K562 (cell line): Measurements from ENCODE around the gene PPP1R14B. TPM values are rescaled to one million over a fixed set of nuclear protein-coding genes. Genes with fewer than 3 reads are reported as not detected.

Source experiments
- AFF1 ChIP-seq, 2 experiments: fragments of 450-650 bp; IDR thresholded peaks; 2 replicates each; pipeline ENCODE4 v1.6.1; 2018; ENCODE audit warnings: mild to moderate bottlenecking in 2 of 2, low read depth in 1 of 2; ENCODE audit not compliant: partially characterized antibody in 2 of 2
- BDP1 ChIP-seq: IDR thresholded peaks from 3 replicates; pipeline ENCODE4 v1.6.1; 2011; ENCODE audit not compliant: insufficient read length, insufficient read depth
- CREM ChIP-seq: IDR thresholded peaks from 2 replicates; pipeline ENCODE4 v1.6.1; 2014; ENCODE audit warnings: antibody characterized with exemption, low read depth
- CTCF ChIP-seq, 3 experiments: IDR thresholded peaks in 2 of 3; conservative IDR thresholded peaks in 1 of 3; 2 replicates each; pipeline ENCODE4 v1.5.1; 2011 to 2012; ENCODE audit warnings: low read length in 3 of 3, mild to moderate bottlenecking in 3 of 3, control low read depth in 2 of 3, improper control_type of control experiment in 1 of 3, inconsistent platforms in 1 of 3, low read depth in 1 of 3, mixed read lengths in 1 of 3, moderate library complexity in 1 of 3; ENCODE audit not compliant: insufficient read depth in 2 of 3
- FIP1L1 ChIP-seq: fragments of 200-400 bp; formaldehyde crosslinking; IDR thresholded peaks from 2 replicates; pipeline ENCODE4 v1.6.1; 2018; ENCODE audit warnings: mild to moderate bottlenecking, low read depth, low read length; ENCODE audit not compliant: poor library complexity, severe bottlenecking
- HLTF ChIP-seq: fragments of 450-650 bp; IDR thresholded peaks from 2 replicates; pipeline ENCODE4 v1.6.1; 2016
- MECOM ChIP-seq: fragments of 250-450 bp; sonication (Bioruptor Pico); IDR thresholded peaks from 2 replicates; pipeline ENCODE4 v1.8.0; 2022; ENCODE audit warnings: inconsistent platforms
- NONO ChIP-seq, 2 experiments: fragments of 200-400 bp in 1 of 2; fragments of 450-650 bp in 1 of 2; formaldehyde crosslinking in 1 of 2; IDR thresholded peaks; 2 replicates each; pipeline ENCODE4 v1.6.1; 2017; ENCODE audit warnings: low read depth in 2 of 2, mild to moderate bottlenecking in 2 of 2, moderate library complexity in 2 of 2, low read length in 1 of 2
- NR0B1 ChIP-seq: fragments of 450-650 bp; IDR thresholded peaks from one replicate; pipeline ENCODE4 v1.6.1; 2018; ENCODE audit warnings: mild to moderate bottlenecking, moderate library complexity; ENCODE audit not compliant: partially characterized antibody
- RAD21 ChIP-seq, 2 experiments: fragments of 250-450 bp in 1 of 2; fragments of 450-650 bp in 1 of 2; sonication (Bioruptor Pico) in 1 of 2; formaldehyde crosslinking in 1 of 2; IDR thresholded peaks in 1 of 2; conservative IDR thresholded peaks in 1 of 2; 2 replicates each; pipeline versions ENCODE4 v1.4.0 to v1.8.0; 2020 to 2022; ENCODE audit warnings: mild to moderate bottlenecking in 2 of 2, moderate library complexity in 1 of 2
- RBM17 ChIP-seq: fragments of 200-400 bp; formaldehyde crosslinking; IDR thresholded peaks from 2 replicates; pipeline ENCODE4 v1.6.1; 2017; ENCODE audit warnings: low read depth, mild to moderate bottlenecking, low read length, borderline replicate concordance
- SAP30 ChIP-seq: fragments of 200-600 bp; sonication (generic); IDR thresholded peaks from 2 replicates; pipeline ENCODE4 v1.6.1; 2012; ENCODE audit warnings: borderline replicate concordance, low read depth, mild to moderate bottlenecking, moderate library complexity, low read length, control low read depth, inconsistent platforms; ENCODE audit not compliant: insufficient read depth, poor library complexity, severe bottlenecking
- SNIP1 ChIP-seq: fragments of 450-650 bp; IDR thresholded peaks from 2 replicates; pipeline ENCODE4 v1.7.1; 2017; ENCODE audit warnings: low read depth, mild to moderate bottlenecking
- TFAP4 ChIP-seq: sonication (generic); formaldehyde crosslinking; IDR thresholded peaks from 2 replicates; pipeline ENCODE4 v1.8.0; 2022; ENCODE audit warnings: missing genetic modification reagents, mild to moderate bottlenecking, moderate library complexity, borderline replicate concordance
- polyA plus RNA-seq, 8 experiments: library from polyadenylated mRNA; depleted of rRNA in 4 of 8; stranded (reverse) in 5 of 8; unstranded in 3 of 8; fragments of >200 nt; fragmentation: Nextera tagmentation in 2 of 8; fragmentation: Illumina TruSeq in 1 of 8; extraction: Ambion mirVana in 2 of 8; extraction: Trizol in 1 of 8; gene quantifications; 2 replicates each; pipeline versions ENCODE4 v1.2.1 to v1.2.3, GENCODE V29; 2011 to 2014; ENCODE audit warnings: inconsistent platforms in 1 of 8, missing spikeins in 1 of 8
- total RNA-seq, 7 experiments: library from RNA; depleted of rRNA in 6 of 7; stranded (reverse); fragments of >200 nt in 6 of 7; fragmentation: Illumina TruSeq in 2 of 7; extraction: Trizol in 2 of 7; gene quantifications; 2 replicates each; pipeline versions ENCODE4 v1.2.1 to v1.2.3, GENCODE V29; 2011 to 2021; ENCODE audit warnings: low replicate concordance in 1 of 7
- TF ChIP-seq, protein P1 (sequence below), 2 experiments: fragments of 450-650 bp in 1 of 2; sonication (generic) in 1 of 2; formaldehyde crosslinking; conservative IDR thresholded peaks; 2 replicates each; pipeline versions ENCODE4 v1.4.0 to v1.8.1; 2020 to 2022; ENCODE audit warnings: mild to moderate bottlenecking in 1 of 2, missing genetic modification reagents in 1 of 2

PPP1R14B gene
- total and polyA plus RNA-seq, 9 of the 15 experiments (the other 6 are each of a cell fraction or from before 2014, with no cell fraction given): 7.7 to 566 (median 212) TPM

DNA sequence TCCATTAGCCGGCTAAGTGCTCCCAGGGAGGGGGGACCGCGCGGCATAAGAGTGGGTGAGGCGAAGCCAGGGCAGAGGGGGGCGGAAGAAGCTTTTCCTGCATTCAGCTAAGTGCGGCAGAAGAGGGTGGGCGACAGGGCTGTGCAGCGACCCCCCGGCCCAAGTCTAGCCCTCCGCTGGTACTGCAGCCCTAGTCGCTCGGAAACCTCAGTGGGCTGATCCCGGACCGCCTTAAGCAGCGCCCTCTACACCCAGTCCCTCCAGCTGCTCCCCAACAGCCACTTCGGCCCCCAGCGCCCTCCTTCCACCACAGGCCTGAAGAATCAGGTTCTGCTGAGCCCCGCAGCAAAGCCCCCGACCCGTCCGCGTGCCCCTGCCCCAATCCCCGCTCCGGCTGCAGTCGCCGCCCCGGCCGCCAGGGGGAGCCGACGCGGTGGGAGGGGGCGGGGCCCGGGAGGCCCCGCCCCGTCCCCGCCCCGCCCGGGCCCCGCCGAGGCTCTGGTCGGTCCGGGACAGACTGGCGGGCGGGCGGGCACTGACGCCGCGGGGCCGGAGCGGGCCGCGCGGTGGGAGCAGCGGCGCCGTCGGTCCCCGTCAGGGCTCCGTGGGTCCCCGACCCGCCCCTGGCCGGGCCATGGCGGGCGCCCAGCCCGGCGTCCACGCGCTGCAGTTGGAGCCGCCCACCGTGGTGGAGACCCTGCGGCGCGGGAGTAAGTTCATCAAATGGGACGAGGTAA lies 4.4 kb upstream of the PPP1R14B start, which contains the start of gene PLCB3 (continued):
- TF ChIP-seq SAP30 (no peak), HLTF (peak; percentile 39; the same call in 1 of the 2 replicates), SNIP1 (no peak), BDP1 (no peak), MECOM (CRISPR knock-in tag) (no peak), RBM17 (no peak), CREM (no peak), RAD21 (CRISPR knock-in tag; conservative IDR thresholded peaks at IDR 0.05 in 1 of 2, IDR thresholded peaks at IDR 0.05 in 1 of 2) (peak; percentile 22 to 26; a peak in 3 of 4 replicates), FIP1L1 (peak; percentile 3), AFF1 (IDR thresholded peaks at IDR 0.05; ENCODE audit: low read depth in 1 of 2, partially characterized antibody in 2 of 2) (no peak), NR0B1 (no peak), NONO (IDR thresholded peaks at IDR 0.05; ENCODE audit: low read depth in 2 of 2, low read length in 1 of 2) (peak in 1 of 2 experiments; percentile 82; a peak in 1 of 4 replicates), TFAP4 (CRISPR knock-in tag) (0 out of 2 replicates have a peak, but pooled peaks have one; percentile 38), CTCF (IDR thresholded peaks at IDR 0.05 in 2 of 3, conservative IDR thresholded peaks at IDR 0.05 in 1 of 3; ENCODE audit: insufficient read depth in 2 of 3, low read depth in 1 of 3, low read length in 3 of 3) (peak; percentile 60 to 78 (median 63))
- TF ChIP-seq, protein P1, sequence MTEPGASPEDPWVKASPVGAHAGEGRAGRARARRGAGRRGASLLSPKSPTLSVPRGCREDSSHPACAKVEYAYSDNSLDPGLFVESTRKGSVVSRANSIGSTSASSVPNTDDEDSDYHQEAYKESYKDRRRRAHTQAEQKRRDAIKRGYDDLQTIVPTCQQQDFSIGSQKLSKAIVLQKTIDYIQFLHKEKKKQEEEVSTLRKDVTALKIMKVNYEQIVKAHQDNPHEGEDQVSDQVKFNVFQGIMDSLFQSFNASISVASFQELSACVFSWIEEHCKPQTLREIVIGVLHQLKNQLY (CRISPR knock-in tag; conservative IDR thresholded peaks at IDR 0.05): no peak
